B cell (primary cell): ENCODE data around the gene AXIN2. TPM values are rescaled to one million over a fixed set of nuclear protein-coding genes. Genes with fewer than 3 reads are reported as not detected.

ENCODE experiments used
- ATAC-seq: fragments of 200-7000 bp; cut with Tn5 transposase; one replicate; pipeline ENCODE4 v1.10.0; 2021; ENCODE audit warnings: low read depth, mild to moderate bottlenecking, moderate number of reproducible peaks, moderate library complexity
- CTCF ChIA-PET: fragments of 350-600 bp; sonication (Branson Sonifier 250); formaldehyde crosslinking; loops from one replicate; lab custom pipeline; 2021; ENCODE audit warnings: antibody characterized with exemption, inconsistent platforms; lab: Charles Lee
- POLR2A ChIA-PET: fragments of 350-600 bp; sonication (Branson Sonifier 250); formaldehyde crosslinking; loops from one replicate; lab custom pipeline; 2021; ENCODE audit warnings: antibody characterized with exemption; lab: Charles Lee
- DNase-seq: peaks from one replicate; pipeline ENCODE4 v3.0.0; 2013
- H2AFZ ChIP-seq: 2 replicates; pipeline ENCODE4 v1.6.1; 2012; ENCODE audit warnings: mild to moderate bottlenecking, low read depth, low read length; ENCODE audit not compliant: insufficient read depth, poor library complexity, severe bottlenecking
- H3K27ac ChIP-seq, 2 donors: 1 replicate in 1 of 2; 2 replicates in 1 of 2; pipeline ENCODE4 v1.5.1; 2012 to 2013; ENCODE audit warnings: low read length in 2 of 2, mild to moderate bottlenecking in 2 of 2, moderate library complexity in 1 of 2
- H3K27me3 ChIP-seq, 4 experiments: fragments of 200-600 bp in 1 of 4; sonication (generic) in 1 of 4; replicated peaks in 1 of 4; 1 replicate in 2 of 4; 2 replicates in 2 of 4; pipeline versions ENCODE4 v1.6.1 to v1.7.0; 2013 to 2016; ENCODE audit warnings: low read length in 3 of 4, mild to moderate bottlenecking in 2 of 4, mixed read lengths in 1 of 4, moderate library complexity in 1 of 4; ENCODE audit not compliant: insufficient read depth in 4 of 4, control insufficient read depth in 3 of 4; ENCODE audit errors: control extremely low read depth in 1 of 4
- H3K36me3 ChIP-seq, 2 experiments: replicated peaks in 1 of 2; 1 replicate in 1 of 2; 2 replicates in 1 of 2; pipeline versions ENCODE4 v1.6.1 to v1.7.1; 2013; ENCODE audit warnings: low read length in 1 of 2; ENCODE audit not compliant: insufficient read depth in 2 of 2, control insufficient read depth in 1 of 2; ENCODE audit errors: control extremely low read depth in 1 of 2, extremely low read depth in 1 of 2
- H3K4me1 ChIP-seq, 2 donors: fragments of 200-600 bp in 1 of 2; sonication (generic) in 1 of 2; 1 replicate in 1 of 2; 2 replicates in 1 of 2; pipeline versions ENCODE4 v1.5.1 to v1.6.1; 2013 to 2017; ENCODE audit warnings: low read length in 2 of 2; ENCODE audit not compliant: control insufficient read depth in 2 of 2, insufficient read depth in 2 of 2
- H3K4me2 ChIP-seq: replicated peaks from 2 replicates; pipeline ENCODE3; 2012; ENCODE audit warnings: mild to moderate bottlenecking, low read depth, low read length; ENCODE audit not compliant: poor library complexity, severe bottlenecking
- H3K4me3 ChIP-seq, 5 experiments: fragments of 200-600 bp in 1 of 5; sonication (generic) in 1 of 5; 1 replicate in 3 of 5; 2 replicates in 2 of 5; pipeline versions ENCODE4 v1.5.1 to v1.7.0; 2011 to 2016; ENCODE audit warnings: low read length in 4 of 5, mild to moderate bottlenecking in 4 of 5, low read depth in 2 of 5, control low read depth in 1 of 5, moderate library complexity in 1 of 5; ENCODE audit not compliant: insufficient read depth in 1 of 5; ENCODE audit errors: control extremely low read depth in 1 of 5, extremely low read depth in 1 of 5
- H3K79me2 ChIP-seq: fragments of 200-600 bp; sonication (generic); one replicate; pipeline ENCODE4 v1.6.0; 2016; ENCODE audit warnings: low read length; ENCODE audit not compliant: control insufficient read depth, insufficient read depth
- H3K9ac ChIP-seq: fragments of 200-600 bp; sonication (generic); 2 replicates; pipeline ENCODE4 v1.6.1; 2017; ENCODE audit warnings: mild to moderate bottlenecking, low read length, moderate library complexity
- H3K9me3 ChIP-seq, 3 donors: one replicate each; pipeline versions ENCODE4 v1.6.1 to v1.7.1; 2013; ENCODE audit warnings: low read length in 2 of 3; ENCODE audit not compliant: control insufficient read depth in 2 of 3, insufficient read depth in 1 of 3; ENCODE audit errors: control extremely low read depth in 1 of 3
- H4K20me1 ChIP-seq: 2 replicates; pipeline ENCODE4 v1.6.0; 2012; ENCODE audit warnings: mild to moderate bottlenecking, low read length; ENCODE audit not compliant: insufficient read depth, control insufficient read depth, poor library complexity, severe bottlenecking
- H3K27ac Mint-ChIP-seq: one replicate; pipeline ENCODE4 v1.8.0; 2021; ENCODE audit warnings: mixed read lengths
- H3K27me3 Mint-ChIP-seq: one replicate; pipeline ENCODE4 v1.8.0; 2021; ENCODE audit warnings: mixed read lengths
- H3K4me1 Mint-ChIP-seq: one replicate; pipeline ENCODE4 v1.8.0; 2021; ENCODE audit warnings: mixed read lengths
- H3K4me3 Mint-ChIP-seq: one replicate; pipeline ENCODE4 v1.8.0; 2021; ENCODE audit warnings: mixed read lengths
- H3K9me3 Mint-ChIP-seq: one replicate; pipeline ENCODE4 v1.8.0; 2022; ENCODE audit warnings: mixed read lengths; ENCODE audit not compliant: insufficient read depth
- EZH2 ChIP-seq: IDR thresholded peaks from 2 replicates; pipeline ENCODE4 v1.6.1; 2012; ENCODE audit warnings: borderline replicate concordance, low read depth, mild to moderate bottlenecking, moderate library complexity, low read length; ENCODE audit not compliant: insufficient read depth, poor library complexity, severe bottlenecking
- WGBS: methylation state at CpG from one replicate; pipeline ENCODE4 v1.1.5; 2013; ENCODE audit warnings: missing lambda C conversion rate; ENCODE audit not compliant: insufficient coverage; 5-methylcytosine and 5-hydroxymethylcytosine counted together
- intact Hi-C: fragments of 100-400 bp; cut with micrococcal nuclease; formaldehyde crosslinking; loops from one replicate; pipeline ENCODE4 v1.10.0; 2022
- polyA plus RNA-seq: library from polyadenylated mRNA; depleted of rRNA; stranded (reverse); fragments of >200 nt; gene quantifications from 2 replicates; pipeline ENCODE4 v1.2.3, GENCODE V29; 2012
- total RNA-seq, 2 donors: library from RNA; stranded (reverse); fragments of 120-200 nt in 1 of 2; gene quantifications; 1 replicate in 1 of 2; 2 replicates in 1 of 2; pipeline versions ENCODE4 v1.2.3 to v1.2.4, GENCODE V29; 2013 to 2022
- TF ChIP-seq, protein P1 (sequence below): fragments of 200-600 bp; IDR thresholded peaks from one replicate; pipeline ENCODE4 v1.8.0; 2022; ENCODE audit warnings: antibody characterized with exemption, mild to moderate bottlenecking

The AXIN2 gene
- total and polyA plus RNA-seq, 2 donors (not counting 1 experiment from before 2014, with no cell fraction given): 0.16 to 1.2 TPM

DNA sequence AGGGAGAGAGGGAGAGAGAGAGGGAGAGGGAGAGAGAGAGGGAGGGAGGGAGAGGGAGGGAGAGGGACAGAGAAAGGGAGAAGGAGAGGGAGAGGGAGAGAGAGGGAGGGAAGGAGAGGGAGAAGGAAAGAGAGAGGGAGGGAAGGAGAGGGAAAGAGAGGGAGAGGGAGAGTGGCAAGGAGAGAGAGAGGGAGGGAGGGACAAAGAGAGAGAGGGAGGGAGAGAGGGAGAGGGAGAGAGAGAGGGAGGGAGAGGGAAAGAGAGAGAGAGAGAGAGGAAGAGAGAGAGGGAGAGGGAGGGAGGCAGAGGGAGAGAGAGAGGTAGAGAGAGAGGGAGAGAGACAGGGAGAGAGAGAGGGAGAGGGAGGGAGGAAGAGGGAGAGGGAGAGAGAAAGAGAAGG, 73.5 kb downstream of the AXIN2 start:
- intact Hi-C loops: no loop called here

DNA sequence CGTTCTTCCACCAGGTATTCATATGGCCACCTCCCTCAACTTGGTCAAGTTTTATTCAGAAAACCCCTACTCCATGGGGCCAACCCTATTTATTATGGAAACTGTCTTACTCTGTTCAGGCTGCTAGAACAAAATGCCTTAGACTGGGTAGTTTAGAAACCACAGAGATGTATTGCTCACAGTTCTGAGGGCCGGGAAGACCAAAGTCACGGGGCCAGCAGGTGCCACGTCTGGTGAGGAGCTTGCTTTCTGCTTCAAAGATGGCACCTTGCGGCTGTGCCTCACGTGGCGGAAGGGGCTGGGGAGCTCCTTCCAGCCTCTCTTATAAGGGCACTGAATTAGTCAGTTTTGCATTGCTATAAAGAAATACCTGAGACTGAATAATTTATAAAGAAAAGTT, 74.3 kb downstream of the AXIN2 start:
- H3K4me1 Mint-ChIP-seq: no peaks in the 10 kb centered on the region
- H3K4me3 Mint-ChIP-seq: no peak overlapping the region
- Histone ChIP-seq H3K36me3 (no peaks in the 10 kb centered on the region), H2AFZ (no peak overlapping the region), H3K27me3 (no peaks in the 10 kb centered on the region), H3K4me3 (no peak overlapping the region), H3K27ac (no peak overlapping the region), H3K9ac (no peak overlapping the region), H3K9me3 (no peaks in the 10 kb centered on the region), H3K79me2 (no peaks in the 10 kb centered on the region), H3K4me1 (no peaks in the 10 kb centered on the region), H4K20me1 (no peaks in the 10 kb centered on the region), H3K4me2 (no peak overlapping the region)
- 92% methylated on average over 4 of the region's 7 CpGs for WGBS
- TF ChIP-seq, protein P1, sequence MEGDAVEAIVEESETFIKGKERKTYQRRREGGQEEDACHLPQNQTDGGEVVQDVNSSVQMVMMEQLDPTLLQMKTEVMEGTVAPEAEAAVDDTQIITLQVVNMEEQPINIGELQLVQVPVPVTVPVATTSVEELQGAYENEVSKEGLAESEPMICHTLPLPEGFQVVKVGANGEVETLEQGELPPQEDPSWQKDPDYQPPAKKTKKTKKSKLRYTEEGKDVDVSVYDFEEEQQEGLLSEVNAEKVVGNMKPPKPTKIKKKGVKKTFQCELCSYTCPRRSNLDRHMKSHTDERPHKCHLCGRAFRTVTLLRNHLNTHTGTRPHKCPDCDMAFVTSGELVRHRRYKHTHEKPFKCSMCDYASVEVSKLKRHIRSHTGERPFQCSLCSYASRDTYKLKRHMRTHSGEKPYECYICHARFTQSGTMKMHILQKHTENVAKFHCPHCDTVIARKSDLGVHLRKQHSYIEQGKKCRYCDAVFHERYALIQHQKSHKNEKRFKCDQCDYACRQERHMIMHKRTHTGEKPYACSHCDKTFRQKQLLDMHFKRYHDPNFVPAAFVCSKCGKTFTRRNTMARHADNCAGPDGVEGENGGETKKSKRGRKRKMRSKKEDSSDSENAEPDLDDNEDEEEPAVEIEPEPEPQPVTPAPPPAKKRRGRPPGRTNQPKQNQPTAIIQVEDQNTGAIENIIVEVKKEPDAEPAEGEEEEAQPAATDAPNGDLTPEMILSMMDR: no peak
- no peak for TF ChIP-seq EZH2
- ATAC-seq: no peak
- no peak overlapping the region for H3K27ac Mint-ChIP-seq
- no peak for DNase-seq
- intact Hi-C loops: no loop called here
- peaks cover 2% of the 10 kb centered on the region for H3K9me3 Mint-ChIP-seq
- ChIA-PET POLR2A (no interaction called here), CTCF (no interaction called here)
- peaks cover 25% of the 10 kb centered on the region for H3K27me3 Mint-ChIP-seq

More for the DNA sequence above, 73.5 kb downstream of the AXIN2 start:
- H3K27me3 Mint-ChIP-seq: peaks cover 27% of the 10 kb centered on the region
- H3K9me3 ChIP-seq: no peaks in the 10 kb centered on the region
- H3K4me3 Mint-ChIP-seq: no peak overlapping the region
- no peak overlapping the region for H3K27ac Mint-ChIP-seq
- no peaks in the 10 kb centered on the region for H3K4me1 ChIP-seq
- H2AFZ ChIP-seq: no peak overlapping the region
- ChIA-PET CTCF (no interaction called here), POLR2A (no interaction called here)
- H3K4me2 ChIP-seq: no peak overlapping the region
- H3K27me3 ChIP-seq: no peaks in the 10 kb centered on the region
- no peaks in the 10 kb centered on the region for H3K79me2 ChIP-seq
- H3K36me3 ChIP-seq: no peaks in the 10 kb centered on the region
- ATAC-seq (no peak), DNase-seq (no peak)
- no peak overlapping the region for H3K4me3 ChIP-seq
- H3K4me1 Mint-ChIP-seq: no peaks in the 10 kb centered on the region
- no peak overlapping the region for H3K9ac ChIP-seq
- H3K27ac ChIP-seq: no peak overlapping the region
- TF ChIP-seq EZH2: no peak
- TF ChIP-seq, protein P1: no peak
- H3K9me3 Mint-ChIP-seq: peaks cover 2% of the 10 kb centered on the region
- H4K20me1 ChIP-seq: no peaks in the 10 kb centered on the region
